ENCODE results near the gene DRGX.

DRGX gene

DNA sequence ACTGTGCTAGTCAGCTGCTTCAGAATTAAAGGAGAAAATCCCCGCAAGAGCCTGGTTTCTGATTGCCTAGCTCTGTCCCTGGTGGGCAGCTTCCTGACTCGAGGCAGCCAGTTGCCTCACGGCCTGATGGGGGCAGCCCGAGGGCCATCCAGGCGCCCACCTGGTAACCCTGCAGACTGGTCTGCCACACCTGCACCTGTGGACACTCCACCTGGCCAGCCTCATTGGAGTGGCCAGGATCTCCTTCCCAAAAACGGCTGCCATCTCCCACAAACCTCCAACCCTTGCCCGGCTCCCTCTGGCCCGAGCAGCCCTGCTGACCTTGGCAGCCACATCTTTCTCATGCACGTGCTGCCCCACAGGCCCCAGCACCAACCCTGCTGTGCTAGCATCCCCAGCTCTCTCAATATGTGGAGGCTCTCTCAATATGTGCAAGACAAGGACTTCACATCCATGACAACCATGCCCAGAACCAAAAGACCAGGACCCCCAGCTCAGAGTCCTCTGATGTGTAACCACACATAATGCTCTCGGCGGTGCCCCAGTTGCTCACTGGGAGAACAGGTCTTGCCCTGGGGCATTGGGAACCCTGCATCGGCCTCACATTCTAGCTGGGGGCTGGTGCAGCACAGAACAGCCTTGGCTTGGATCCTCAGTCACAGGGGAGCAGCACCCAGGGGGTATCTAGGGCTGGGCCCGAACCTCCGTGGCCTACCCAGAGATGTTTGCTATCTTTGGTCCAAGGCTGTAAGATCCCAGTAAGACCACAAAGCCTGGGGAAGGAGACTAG lies 14.6 kb downstream of the DRGX start:
- Histone ChIP-seq H3K9ac (ENCODE audit: low read length) (no peak overlapping the region), H4K12ac (ENCODE audit: low read depth, low read length) (no peak overlapping the region), H2BK12ac (ENCODE audit: low read length) (no peak overlapping the region), H3K79me1 (ENCODE audit: low read length) (no peaks in the 10 kb centered on the region), H2BK5ac (ENCODE audit: low read depth, low read length, poor library complexity) (no peak overlapping the region), H2AFZ (ENCODE audit: insufficient read depth, low read length, poor library complexity) (no peak overlapping the region), H3K27ac (ENCODE audit: low read depth, low read length) (no peak overlapping the region), H3K4ac (ENCODE audit: low read depth, low read length) (no peak overlapping the region), H3K14ac (ENCODE audit: low read length) (no peak overlapping the region), H4K8ac (ENCODE audit: low read depth, low read length) (no peak overlapping the region), H2AK5ac (ENCODE audit: low read length) (no peak overlapping the region), H3K9me3 (ENCODE audit: insufficient read depth, low read depth, low read length) (no peaks in the 10 kb centered on the region), H3K18ac (ENCODE audit: low read length) (no peak overlapping the region), H3K27me3 (ENCODE audit: insufficient read depth, low read length) (no peaks in the 10 kb centered on the region), H2BK120ac (ENCODE audit: insufficient read depth, low read length, poor library complexity) (no peak overlapping the region), H3K36me3 (ENCODE audit: control insufficient read depth in 1 of 2, insufficient read depth in 2 of 2, low read length in 2 of 2) (no peaks in the 10 kb centered on the region), H4K91ac (ENCODE audit: low read depth, low read length) (no peak overlapping the region), H3K23ac (ENCODE audit: low read length) (no peak overlapping the region), H3K4me1 (ENCODE audit: control insufficient read depth in 1 of 2, insufficient read depth in 2 of 2, low read length in 2 of 2) (no peaks in the 10 kb centered on the region), H3K4me2 (ENCODE audit: low read length) (no peak overlapping the region), H3K79me2 (ENCODE audit: control insufficient read depth, insufficient read depth, low read length, poor library complexity) (no peaks in the 10 kb centered on the region), H3K4me3 (ENCODE audit: low read depth, low read length) (no peak overlapping the region)
- DNase-seq = no peak
- WGBS (ENCODE audit: extremely low coverage, insufficient coverage, insufficient read length) = no CpG with 5 or more reads among the region's 14 CpGs

DNA sequence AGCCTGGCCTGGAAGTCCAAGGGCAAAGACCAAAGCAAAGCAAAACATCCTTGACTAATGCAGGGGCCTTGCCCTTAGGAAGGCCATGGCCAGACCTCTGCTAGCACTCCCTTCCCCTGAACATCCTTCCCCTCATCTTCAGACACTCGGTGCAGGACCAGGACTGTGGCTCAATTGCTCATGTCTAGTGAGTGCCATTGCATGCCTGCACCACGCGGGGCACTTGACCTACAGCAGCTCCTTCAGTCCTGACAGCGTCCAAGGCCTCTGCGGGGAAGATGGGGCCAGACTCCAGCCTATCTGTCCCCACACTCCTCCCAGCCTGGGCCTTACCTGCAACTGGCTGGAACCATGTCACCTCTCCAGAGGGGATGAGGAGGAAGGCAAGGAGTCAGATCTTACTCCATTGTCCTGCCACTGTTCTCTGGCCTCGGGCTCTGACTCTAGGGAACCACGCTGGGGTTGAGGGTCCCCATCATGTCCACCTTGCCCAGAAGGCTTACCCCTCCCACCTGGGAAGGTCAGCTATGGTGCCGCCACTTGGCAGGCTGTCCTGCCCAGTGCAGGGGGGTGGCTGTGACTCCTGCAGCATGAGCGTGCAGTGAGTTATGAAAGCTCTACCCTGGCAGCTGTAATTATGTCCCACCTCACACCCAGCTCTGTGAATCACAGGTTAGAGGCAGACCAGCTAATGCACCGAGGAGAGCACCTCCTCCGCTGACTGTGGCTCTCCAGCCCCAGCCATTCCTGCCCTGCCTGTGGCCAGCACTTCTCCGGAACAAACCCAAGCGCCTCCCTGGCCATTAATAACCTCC lies 16.1 kb downstream of the DRGX start:
- WGBS (ENCODE audit: extremely low coverage, insufficient coverage, insufficient read length) = no CpG with 5 or more reads among the region's 13 CpGs
- H3K18ac ChIP-seq (ENCODE audit: low read length) = no peak overlapping the region

DNA sequence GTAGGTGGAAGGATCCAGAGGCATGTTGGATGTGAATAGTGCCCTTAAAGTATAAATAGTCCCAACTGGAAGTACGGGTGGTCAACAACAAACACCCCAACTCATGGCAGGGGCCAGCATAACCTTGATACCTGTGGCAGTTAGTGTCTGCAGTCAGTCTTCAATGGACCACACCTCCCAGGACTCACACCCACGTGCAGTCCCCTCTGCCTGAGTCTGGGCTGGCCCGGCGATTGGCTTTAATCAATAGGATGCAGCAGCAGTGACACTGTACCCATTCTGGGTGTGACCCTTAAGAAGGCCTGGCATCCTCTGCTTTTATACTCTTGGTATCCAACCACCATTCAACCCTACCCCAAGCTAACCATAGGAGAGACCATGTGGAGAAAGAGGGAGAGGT lies 18.6 kb downstream of the DRGX start:
- Histone ChIP-seq H3K4me1 (ENCODE audit: control insufficient read depth in 1 of 2, insufficient read depth in 2 of 2, low read length in 2 of 2) (no peaks in the 10 kb centered on the region), H3K4me2 (ENCODE audit: low read length) (no peak overlapping the region), H3K27me3 (ENCODE audit: insufficient read depth, low read length) (no peaks in the 10 kb centered on the region), H4K8ac (ENCODE audit: low read depth, low read length) (no peak overlapping the region), H2AFZ (ENCODE audit: insufficient read depth, low read length, poor library complexity) (no peak overlapping the region), H3K79me2 (ENCODE audit: control insufficient read depth, insufficient read depth, low read length, poor library complexity) (no peaks in the 10 kb centered on the region), H2BK120ac (ENCODE audit: insufficient read depth, low read length, poor library complexity) (no peak overlapping the region), H3K9me3 (ENCODE audit: insufficient read depth, low read depth, low read length) (peaks cover 1% of the 10 kb centered on the region), H2AK5ac (ENCODE audit: low read length) (no peak overlapping the region), H2BK5ac (ENCODE audit: low read depth, low read length, poor library complexity) (no peak overlapping the region), H3K27ac (ENCODE audit: low read depth, low read length) (no peak overlapping the region), H3K4ac (ENCODE audit: low read depth, low read length) (no peak overlapping the region), H3K18ac (ENCODE audit: low read length) (no peak overlapping the region), H4K91ac (ENCODE audit: low read depth, low read length) (no peak overlapping the region), H3K4me3 (ENCODE audit: low read depth, low read length) (no peak overlapping the region), H4K12ac (ENCODE audit: low read depth, low read length) (no peak overlapping the region), H3K79me1 (ENCODE audit: low read length) (no peaks in the 10 kb centered on the region), H3K14ac (ENCODE audit: low read length) (no peak overlapping the region), H3K36me3 (ENCODE audit: control insufficient read depth in 1 of 2, insufficient read depth in 2 of 2, low read length in 2 of 2) (no peaks in the 10 kb centered on the region), H2BK12ac (ENCODE audit: low read length) (no peak overlapping the region), H3K9ac (ENCODE audit: low read length) (no peak overlapping the region), H3K23ac (ENCODE audit: low read length) (no peak overlapping the region)
- DNase-seq = no peak
- no CpG with 5 or more reads among the region's 4 CpGs for WGBS (ENCODE audit: extremely low coverage, insufficient coverage, insufficient read length)

More for the DNA sequence above, 16.1 kb downstream of the DRGX start:
- Histone ChIP-seq H4K91ac (ENCODE audit: low read depth, low read length) (no peak overlapping the region), H4K8ac (ENCODE audit: low read depth, low read length) (no peak overlapping the region), H2AK5ac (ENCODE audit: low read length) (no peak overlapping the region), H4K12ac (ENCODE audit: low read depth, low read length) (no peak overlapping the region), H3K23ac (ENCODE audit: low read length) (no peak overlapping the region), H3K4me1 (ENCODE audit: control insufficient read depth in 1 of 2, insufficient read depth in 2 of 2, low read length in 2 of 2) (no peaks in the 10 kb centered on the region), H3K27me3 (ENCODE audit: insufficient read depth, low read length) (no peaks in the 10 kb centered on the region), H2BK120ac (ENCODE audit: insufficient read depth, low read length, poor library complexity) (no peak overlapping the region), H3K4ac (ENCODE audit: low read depth, low read length) (no peak overlapping the region), H3K79me2 (ENCODE audit: control insufficient read depth, insufficient read depth, low read length, poor library complexity) (no peaks in the 10 kb centered on the region), H2BK5ac (ENCODE audit: low read depth, low read length, poor library complexity) (no peak overlapping the region), H3K4me3 (ENCODE audit: low read depth, low read length) (no peak overlapping the region), H3K36me3 (ENCODE audit: control insufficient read depth in 1 of 2, insufficient read depth in 2 of 2, low read length in 2 of 2) (no peaks in the 10 kb centered on the region), H3K14ac (ENCODE audit: low read length) (no peak overlapping the region), H3K79me1 (ENCODE audit: low read length) (no peaks in the 10 kb centered on the region), H3K9ac (ENCODE audit: low read length) (no peak overlapping the region), H3K9me3 (ENCODE audit: insufficient read depth, low read depth, low read length) (no peaks in the 10 kb centered on the region), H2BK12ac (ENCODE audit: low read length) (no peak overlapping the region), H3K4me2 (ENCODE audit: low read length) (no peak overlapping the region), H2AFZ (ENCODE audit: insufficient read depth, low read length, poor library complexity) (no peak overlapping the region), H3K27ac (ENCODE audit: low read depth, low read length) (no peak overlapping the region)
- DNase-seq = peak in 1 of 2 donors; percentile 32

DNA sequence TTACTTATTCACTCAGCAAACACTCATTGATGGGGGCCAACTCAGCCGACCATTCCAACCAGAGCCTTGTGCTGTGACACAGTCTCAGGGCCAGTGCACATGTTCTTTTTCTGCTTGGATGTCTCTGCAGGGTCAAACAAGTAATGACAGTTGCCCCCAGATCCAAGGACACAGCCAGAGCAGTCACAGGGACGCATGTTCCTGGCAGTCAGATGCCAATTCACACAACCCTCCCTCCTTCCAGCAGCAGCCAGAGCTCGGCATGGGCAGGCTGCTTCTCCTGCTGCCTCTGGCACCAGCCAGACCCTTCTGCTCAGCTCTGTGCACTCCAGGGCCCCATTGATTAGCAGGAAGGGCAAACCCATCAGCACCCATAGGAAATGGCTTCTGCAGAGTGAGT lies 20.3 kb downstream of the DRGX start:
- DNase-seq = no peak
- Histone ChIP-seq H4K91ac (ENCODE audit: low read depth, low read length) (no peak overlapping the region), H4K8ac (ENCODE audit: low read depth, low read length) (no peak overlapping the region), H3K79me2 (ENCODE audit: control insufficient read depth, insufficient read depth, low read length, poor library complexity) (no peaks in the 10 kb centered on the region), H3K9ac (ENCODE audit: low read length) (no peak overlapping the region), H3K4me1 (ENCODE audit: control insufficient read depth in 1 of 2, insufficient read depth in 2 of 2, low read length in 2 of 2) (no peaks in the 10 kb centered on the region), H2AK5ac (ENCODE audit: low read length) (no peak overlapping the region), H3K4me2 (ENCODE audit: low read length) (no peak overlapping the region), H3K14ac (ENCODE audit: low read length) (no peak overlapping the region), H2BK12ac (ENCODE audit: low read length) (no peak overlapping the region), H3K4ac (ENCODE audit: low read depth, low read length) (no peak overlapping the region), H3K27ac (ENCODE audit: low read depth, low read length) (no peak overlapping the region), H3K27me3 (ENCODE audit: insufficient read depth, low read length) (no peaks in the 10 kb centered on the region), H3K79me1 (ENCODE audit: low read length) (no peaks in the 10 kb centered on the region), H2BK5ac (ENCODE audit: low read depth, low read length, poor library complexity) (no peak overlapping the region), H4K12ac (ENCODE audit: low read depth, low read length) (no peak overlapping the region), H3K4me3 (ENCODE audit: low read depth, low read length) (no peak overlapping the region), H3K18ac (ENCODE audit: low read length) (no peak overlapping the region), H2AFZ (ENCODE audit: insufficient read depth, low read length, poor library complexity) (no peak overlapping the region), H2BK120ac (ENCODE audit: insufficient read depth, low read length, poor library complexity) (no peak overlapping the region), H3K23ac (ENCODE audit: low read length) (no peak overlapping the region), H3K36me3 (ENCODE audit: control insufficient read depth in 1 of 2, insufficient read depth in 2 of 2, low read length in 2 of 2) (no peaks in the 10 kb centered on the region), H3K9me3 (ENCODE audit: insufficient read depth, low read depth, low read length) (peaks cover 1% of the 10 kb centered on the region)
- no CpG with 5 or more reads among the region's 3 CpGs for WGBS (ENCODE audit: extremely low coverage, insufficient coverage, insufficient read length)
